ENCODE results near the gene STRN4.
"Not testable (repeated sequence)": the region's sequence is repeated elsewhere in the genome, so short reads cannot be mapped to it uniquely, and the experiment has no call there.

DNA sequence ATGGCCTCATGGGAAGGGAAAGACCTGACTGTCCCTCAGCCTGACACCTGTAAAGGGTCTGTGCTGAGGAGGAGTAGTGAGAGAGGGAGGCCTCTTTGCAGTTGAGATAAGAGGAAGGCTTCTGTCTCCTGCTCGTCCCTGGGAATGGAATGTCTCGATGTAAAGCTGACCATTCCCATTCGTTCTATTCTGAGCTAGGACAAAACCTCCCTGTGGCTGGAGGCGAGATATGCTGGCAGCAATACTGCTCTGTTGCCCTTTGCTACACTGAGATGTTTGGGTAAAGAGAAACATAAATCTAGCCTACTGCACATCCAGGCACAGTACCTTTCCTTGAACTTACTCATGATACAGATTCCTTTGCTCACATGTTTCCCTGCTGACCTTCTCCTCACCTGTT is 22.5 kb upstream of the STRN4 start:
- TF ChIP-seq, protein P1, sequence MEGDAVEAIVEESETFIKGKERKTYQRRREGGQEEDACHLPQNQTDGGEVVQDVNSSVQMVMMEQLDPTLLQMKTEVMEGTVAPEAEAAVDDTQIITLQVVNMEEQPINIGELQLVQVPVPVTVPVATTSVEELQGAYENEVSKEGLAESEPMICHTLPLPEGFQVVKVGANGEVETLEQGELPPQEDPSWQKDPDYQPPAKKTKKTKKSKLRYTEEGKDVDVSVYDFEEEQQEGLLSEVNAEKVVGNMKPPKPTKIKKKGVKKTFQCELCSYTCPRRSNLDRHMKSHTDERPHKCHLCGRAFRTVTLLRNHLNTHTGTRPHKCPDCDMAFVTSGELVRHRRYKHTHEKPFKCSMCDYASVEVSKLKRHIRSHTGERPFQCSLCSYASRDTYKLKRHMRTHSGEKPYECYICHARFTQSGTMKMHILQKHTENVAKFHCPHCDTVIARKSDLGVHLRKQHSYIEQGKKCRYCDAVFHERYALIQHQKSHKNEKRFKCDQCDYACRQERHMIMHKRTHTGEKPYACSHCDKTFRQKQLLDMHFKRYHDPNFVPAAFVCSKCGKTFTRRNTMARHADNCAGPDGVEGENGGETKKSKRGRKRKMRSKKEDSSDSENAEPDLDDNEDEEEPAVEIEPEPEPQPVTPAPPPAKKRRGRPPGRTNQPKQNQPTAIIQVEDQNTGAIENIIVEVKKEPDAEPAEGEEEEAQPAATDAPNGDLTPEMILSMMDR (conservative IDR thresholded peaks at IDR 0.05; ENCODE audit: low read length) = not testable (repeated sequence)
- not testable (repeated sequence) for TF ChIP-seq EZH2phosphoT487 (IDR thresholded peaks at IDR 0.05; ENCODE audit: borderline replicate concordance, low read depth, low read length)

Data from OCI-LY7 (cell line).